Brain microvascular endothelial cell (primary cell): ENCODE measurements around the gene PIGU.
"Not testable (repeated sequence)": the region's sequence is repeated elsewhere in the genome, so short reads cannot be mapped to it uniquely, and the experiment has no call there.

Experiments
- DNase-seq: peaks from one replicate; pipeline ENCODE4 v3.0.0-alpha.2; 2020
- H3K27ac ChIP-seq: fragments of 250-450 bp; sonication (Bioruptor Pico); 2 replicates; pipeline ENCODE4 v1.5.1; 2020; ENCODE audit warnings: mild to moderate bottlenecking, moderate library complexity
- H3K27me3 ChIP-seq: fragments of 250-450 bp; sonication (Bioruptor Pico); replicated peaks from 2 replicates; pipeline ENCODE4 v1.5.1; 2020; ENCODE audit warnings: mild to moderate bottlenecking
- H3K36me3 ChIP-seq: fragments of 250-450 bp; sonication (Bioruptor Pico); replicated peaks from 2 replicates; pipeline ENCODE4 v1.5.1; 2020; ENCODE audit warnings: mild to moderate bottlenecking
- H3K4me3 ChIP-seq: 2 replicates; pipeline ENCODE4 v1.5.1; 2011; ENCODE audit warnings: low read depth, mild to moderate bottlenecking, control low read depth, low read length, moderate library complexity
- in situ Hi-C: cut with HindIII; loops from 2 replicates; pipeline ENCODE4 v1.10.0; 2017; ENCODE audit warnings: low sequenced_read_pairs, low pct_ligation_motif_present
- TF ChIP-seq, protein P1 (sequence below): IDR thresholded peaks from 2 replicates; pipeline ENCODE4 v1.5.1; 2011; ENCODE audit warnings: low read depth, mild to moderate bottlenecking, moderate library complexity, low read length, control low read depth, inconsistent platforms; ENCODE audit errors: missing control alignments

PIGU gene

GRCh38 chr20:34615477-34615876 is 61.4 kb downstream of the PIGU start:
- H3K27me3 ChIP-seq: no peaks in the 10 kb centered on the region
- TF ChIP-seq, protein P1, sequence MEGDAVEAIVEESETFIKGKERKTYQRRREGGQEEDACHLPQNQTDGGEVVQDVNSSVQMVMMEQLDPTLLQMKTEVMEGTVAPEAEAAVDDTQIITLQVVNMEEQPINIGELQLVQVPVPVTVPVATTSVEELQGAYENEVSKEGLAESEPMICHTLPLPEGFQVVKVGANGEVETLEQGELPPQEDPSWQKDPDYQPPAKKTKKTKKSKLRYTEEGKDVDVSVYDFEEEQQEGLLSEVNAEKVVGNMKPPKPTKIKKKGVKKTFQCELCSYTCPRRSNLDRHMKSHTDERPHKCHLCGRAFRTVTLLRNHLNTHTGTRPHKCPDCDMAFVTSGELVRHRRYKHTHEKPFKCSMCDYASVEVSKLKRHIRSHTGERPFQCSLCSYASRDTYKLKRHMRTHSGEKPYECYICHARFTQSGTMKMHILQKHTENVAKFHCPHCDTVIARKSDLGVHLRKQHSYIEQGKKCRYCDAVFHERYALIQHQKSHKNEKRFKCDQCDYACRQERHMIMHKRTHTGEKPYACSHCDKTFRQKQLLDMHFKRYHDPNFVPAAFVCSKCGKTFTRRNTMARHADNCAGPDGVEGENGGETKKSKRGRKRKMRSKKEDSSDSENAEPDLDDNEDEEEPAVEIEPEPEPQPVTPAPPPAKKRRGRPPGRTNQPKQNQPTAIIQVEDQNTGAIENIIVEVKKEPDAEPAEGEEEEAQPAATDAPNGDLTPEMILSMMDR: no peak
- peak; percentile 34 for DNase-seq
- H3K27ac ChIP-seq: no peak overlapping the region
- in situ Hi-C loops: no loop called here
- H3K36me3 ChIP-seq: no peaks in the 10 kb centered on the region
- no peak overlapping the region for H3K4me3 ChIP-seq

DNA sequence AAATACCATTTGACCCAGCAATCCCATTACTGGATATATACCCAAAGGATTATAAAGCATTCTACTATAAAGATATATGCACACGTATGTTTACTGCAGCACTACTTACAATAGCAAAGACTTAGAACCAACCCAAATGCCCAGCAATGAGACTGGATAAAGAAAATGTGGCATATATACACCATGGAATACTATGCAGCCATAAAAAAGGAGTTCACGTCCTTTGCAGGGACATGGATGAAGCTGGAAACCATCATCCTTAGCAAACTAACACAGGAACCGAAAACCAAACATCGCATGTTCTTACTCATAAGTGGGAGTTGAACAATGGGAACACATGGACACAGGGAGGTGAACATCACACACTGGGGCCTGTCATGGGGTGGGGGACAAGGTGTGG is 64.9 kb downstream of the PIGU start:
- H3K27ac ChIP-seq, H3K4me3 ChIP-seq, H3K36me3 ChIP-seq, H3K27me3 ChIP-seq, in situ Hi-C loops, DNase-seq: not testable (repeated sequence)

DNA sequence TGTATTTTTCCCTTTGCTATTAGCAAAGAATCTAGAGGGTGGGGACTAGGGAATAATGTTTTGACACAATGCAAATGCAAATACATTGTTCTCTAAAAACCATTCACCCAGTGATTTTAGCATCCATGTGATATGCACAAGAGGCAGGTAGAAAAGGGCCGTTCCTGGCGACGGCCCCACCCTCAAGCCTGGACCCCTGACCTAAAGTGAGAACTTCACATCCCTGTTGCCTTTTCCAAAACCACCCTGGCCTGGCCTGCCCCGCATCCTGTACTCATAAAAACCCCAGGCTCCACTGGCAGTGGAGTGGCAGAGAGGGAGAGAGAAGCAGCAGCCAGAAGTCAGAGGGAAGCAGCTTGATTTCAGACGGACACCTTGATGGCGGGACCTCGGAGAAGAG is 69.8 kb downstream of the PIGU start:
- no peak overlapping the region for H3K27ac ChIP-seq
- in situ Hi-C loops: no loop called here
- DNase-seq: no peak
- H3K4me3 ChIP-seq: no peak overlapping the region
- H3K36me3 ChIP-seq: no peaks in the 10 kb centered on the region
- no peaks in the 10 kb centered on the region for H3K27me3 ChIP-seq
- TF ChIP-seq, protein P1: no peak

DNA sequence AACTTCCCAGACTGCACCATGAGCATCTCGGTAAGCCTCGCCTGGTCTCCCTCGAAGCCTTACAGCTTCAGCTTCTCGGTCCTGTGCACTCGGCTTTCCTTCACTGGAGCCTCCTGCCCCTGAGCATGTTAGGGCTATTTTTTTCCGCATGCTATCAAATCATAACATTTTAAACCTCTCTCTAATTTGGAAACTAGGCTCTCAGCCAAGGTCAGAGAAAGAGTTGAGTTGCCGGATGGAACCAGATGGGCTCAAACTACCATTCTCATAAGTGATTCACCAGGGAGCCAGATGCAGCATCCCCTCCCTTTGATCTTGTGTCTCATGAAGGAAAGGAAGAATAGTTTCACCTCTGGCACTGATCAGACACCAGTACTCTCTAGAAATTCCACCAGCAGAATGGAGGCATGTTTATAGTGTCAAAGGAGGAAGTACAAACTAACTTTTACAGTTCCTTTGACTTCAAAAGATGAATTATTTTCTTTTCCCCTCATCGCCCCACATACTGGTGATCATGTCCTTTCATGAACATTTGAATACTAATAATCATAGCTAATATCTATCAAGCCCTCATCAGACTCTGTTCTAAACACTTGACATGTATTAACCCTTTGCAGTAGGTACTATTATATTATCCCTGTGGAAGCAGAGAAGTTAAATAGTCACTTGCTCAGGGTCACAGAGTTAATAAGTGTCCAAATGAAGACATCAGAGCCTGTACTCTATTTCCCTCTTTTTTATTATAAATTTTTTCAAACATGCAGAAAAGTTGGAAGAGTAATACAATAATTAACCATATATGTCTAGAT is 71.7 kb downstream of the PIGU start:
- no peaks in the 10 kb centered on the region for H3K27me3 ChIP-seq
- no peaks in the 10 kb centered on the region for H3K36me3 ChIP-seq
- TF ChIP-seq, protein P1: no peak
- peak; percentile 47 for DNase-seq
- in situ Hi-C loops: no loop called here
- no peak overlapping the region for H3K4me3 ChIP-seq
- H3K27ac ChIP-seq: no peak overlapping the region

DNA sequence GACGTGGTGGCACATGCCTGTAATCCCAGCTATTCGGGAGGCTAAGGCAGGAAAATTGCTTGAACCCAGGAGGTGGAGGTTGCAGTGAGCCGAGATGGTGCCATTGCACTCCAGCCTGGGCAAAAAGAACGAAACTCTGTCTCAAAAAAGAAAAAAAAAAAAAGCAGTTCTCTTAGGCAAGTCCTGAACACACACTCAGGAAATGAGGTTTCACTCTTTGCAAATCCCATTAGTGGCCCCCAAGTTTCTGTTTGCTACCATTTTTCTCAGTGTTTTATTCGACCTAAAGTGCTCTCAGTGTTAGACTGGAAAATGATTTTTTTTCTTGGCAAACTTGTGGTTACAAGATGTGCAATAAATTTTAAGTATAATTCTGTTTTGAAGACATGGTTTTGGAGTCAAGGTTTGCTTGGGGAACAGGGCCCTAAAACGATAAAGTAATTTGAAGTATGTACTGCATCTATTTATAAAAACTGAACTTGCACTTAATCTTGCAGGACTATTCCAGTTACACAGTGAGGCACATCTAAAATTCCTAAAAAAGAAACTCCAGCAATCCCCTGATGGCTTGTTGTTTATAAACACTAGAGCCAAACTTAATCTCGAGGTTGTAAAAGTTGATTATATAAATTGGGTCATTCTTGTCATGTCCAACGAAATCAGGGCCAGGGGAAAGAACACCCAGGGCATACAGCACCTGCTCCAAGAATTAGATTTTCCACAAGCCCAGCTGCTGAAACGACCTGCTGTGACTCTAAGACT is 75.8 kb downstream of the PIGU start:
- in situ Hi-C loops: no loop called here
- H3K27me3 ChIP-seq: no peaks in the 10 kb centered on the region
- no peak for DNase-seq
- H3K27ac ChIP-seq: no peak overlapping the region
- H3K4me3 ChIP-seq: no peak overlapping the region
- TF ChIP-seq, protein P1: no peak
- H3K36me3 ChIP-seq: no peaks in the 10 kb centered on the region

DNA sequence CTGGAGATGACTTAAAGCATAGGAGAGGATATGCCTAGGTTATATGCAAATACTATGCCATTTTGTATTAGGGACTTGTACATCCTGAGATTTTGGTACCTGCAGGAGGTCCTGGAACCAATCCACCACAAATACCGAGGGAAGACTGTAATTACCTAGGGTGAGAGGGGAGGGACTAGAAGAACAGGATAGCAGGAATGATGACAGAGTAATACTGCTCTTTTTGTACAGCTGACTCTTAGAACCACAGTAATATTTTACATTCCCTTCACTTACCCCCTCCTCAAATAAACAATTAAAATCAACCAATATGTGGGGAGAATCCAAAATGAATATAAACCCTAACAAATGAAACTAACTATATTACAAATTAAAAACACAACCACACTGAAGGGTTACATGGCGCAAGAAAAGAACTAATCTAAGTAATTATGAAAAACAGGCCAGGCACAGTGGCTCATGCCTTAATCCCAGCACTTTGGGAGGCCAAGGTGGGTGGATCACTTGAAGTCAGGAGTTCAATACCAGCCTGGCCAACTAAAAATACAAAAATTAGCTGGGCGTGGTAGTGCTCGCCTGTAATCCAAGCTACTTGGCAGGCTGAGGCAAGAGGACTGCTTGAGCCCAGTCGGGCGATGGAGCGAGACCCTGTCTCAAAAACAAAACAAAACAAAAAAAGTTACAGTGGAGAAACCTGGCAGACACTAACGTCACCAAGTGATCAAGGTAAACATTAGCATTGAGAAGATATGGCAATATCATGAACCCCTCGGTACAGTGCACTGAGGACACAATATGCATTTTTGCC is 81.3 kb downstream of the PIGU start:
- H3K27me3 ChIP-seq: no peaks in the 10 kb centered on the region
- TF ChIP-seq, protein P1: no peak
- H3K36me3 ChIP-seq: no peaks in the 10 kb centered on the region
- in situ Hi-C loops: no loop called here
- no peak overlapping the region for H3K4me3 ChIP-seq
- DNase-seq: no peak
- H3K27ac ChIP-seq: no peak overlapping the region
